ENCODE measurements around the gene GDPD1.

GRCh38 chr17:59254742-59255141 lies 34.4 kb downstream of the GDPD1 start:
- TF ChIP-seq CTCF (IDR thresholded peaks at IDR 0.05; ENCODE audit: poor library complexity, severe bottlenecking) (no peak), REST (IDR thresholded peaks at IDR 0.05; ENCODE audit: borderline replicate concordance) (no peak), EP300 (conservative IDR thresholded peaks at IDR 0.05; ENCODE audit: poor library complexity, severe bottlenecking) (no peak), SMC3 (conservative IDR thresholded peaks at IDR 0.05; ENCODE audit: poor library complexity) (no peak), RAD21 (conservative IDR thresholded peaks at IDR 0.05) (no peak)

Data from neural cell (in vitro differentiated cells).